Activated CD4-positive, alpha-beta T cell treated with anti-CD3 and anti-CD28 coated beads for 1 hour (primary cell): ENCODE data around the gene PHACTR2.

ENCODE experiments used
- DNase-seq: peaks from one replicate; pipeline ENCODE4 v3.0.0-alpha.2; 2020

Gene PHACTR2

DNA sequence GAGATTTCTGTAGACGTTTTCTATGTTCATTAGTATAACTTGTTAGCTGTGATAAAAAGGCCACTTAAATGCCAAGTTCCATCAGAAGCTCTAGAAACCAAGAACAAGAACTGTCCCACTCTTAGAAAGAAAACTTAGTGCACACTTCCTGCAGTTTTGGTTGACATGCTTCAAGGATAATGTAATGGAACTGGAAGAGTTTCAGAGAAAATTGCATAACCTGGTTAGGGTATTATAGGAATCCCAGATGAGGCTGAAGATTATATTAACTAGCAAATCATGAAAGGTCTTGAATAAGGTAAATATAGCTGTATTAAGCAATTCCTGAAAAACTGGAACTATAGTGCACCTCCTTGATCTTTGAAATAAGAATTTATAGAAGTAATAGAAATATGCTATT lies 1.8 kb upstream of the PHACTR2 start:
- no peak for DNase-seq

DNA sequence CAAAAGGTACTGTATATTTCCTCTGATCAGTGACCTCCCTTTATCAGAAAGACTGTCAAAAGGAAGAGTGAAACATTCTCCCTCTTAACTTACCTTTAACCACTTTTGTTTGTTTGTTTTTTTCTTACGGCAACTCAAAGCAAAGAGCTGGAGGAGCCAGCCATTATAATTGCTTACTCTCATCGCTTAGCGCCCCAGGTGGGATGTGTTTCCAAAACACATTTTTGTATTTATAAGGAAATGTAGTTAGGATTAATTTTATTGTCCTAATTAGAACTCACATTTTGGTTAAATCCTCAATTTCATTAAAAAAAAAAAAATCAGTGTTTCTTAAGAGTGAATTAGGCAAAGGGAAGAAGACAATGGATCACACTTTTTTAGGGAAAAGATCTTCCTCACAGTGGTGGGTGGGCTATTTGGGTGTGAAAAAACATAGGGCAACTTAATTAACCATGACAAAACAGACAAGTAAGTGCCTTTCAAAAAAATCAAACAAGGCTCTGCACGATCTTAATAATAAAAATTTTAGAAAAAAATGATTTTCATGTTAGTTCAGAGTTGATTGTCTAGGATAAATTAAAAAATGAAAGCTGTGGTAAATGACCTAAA lies 1.2 kb upstream of the PHACTR2 start:
- no peak for DNase-seq

DNA sequence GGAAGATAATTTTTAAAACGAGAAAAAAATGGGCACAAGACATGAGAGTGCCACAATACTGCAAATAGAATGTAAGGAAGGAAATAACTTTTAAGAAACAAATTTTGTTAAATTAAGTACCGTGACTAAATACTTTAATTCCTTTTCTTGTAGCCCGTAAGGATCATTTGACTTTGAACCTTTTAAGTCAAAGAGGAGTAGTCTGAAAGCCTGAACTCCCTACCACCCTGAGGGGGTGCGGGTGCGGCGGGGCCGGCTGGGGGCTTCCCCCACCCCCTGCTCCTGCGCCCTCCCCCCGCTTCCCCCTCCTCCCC lies 231 bp upstream of the PHACTR2 start:
- no peak for DNase-seq

DNA sequence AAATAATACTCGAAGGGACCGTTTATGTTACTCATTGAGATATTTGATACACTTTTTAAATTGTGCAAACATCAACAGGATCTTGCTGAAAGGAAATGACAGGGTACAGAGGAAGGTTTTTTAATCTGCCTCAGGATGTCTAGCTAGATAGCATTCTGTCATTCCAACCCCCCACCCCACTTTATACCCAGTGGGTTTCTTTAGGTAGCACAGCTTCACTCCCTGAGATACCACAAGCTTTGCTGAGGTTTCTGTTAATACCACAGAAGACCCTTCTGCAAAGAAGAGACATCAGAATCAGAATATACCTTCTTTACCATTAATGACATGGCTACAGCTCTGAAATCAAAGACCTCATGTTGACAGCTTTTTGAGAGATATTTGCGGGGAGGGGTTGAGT lies 1.3 kb downstream of the PHACTR2 start:
- DNase-seq, result no peak

DNA sequence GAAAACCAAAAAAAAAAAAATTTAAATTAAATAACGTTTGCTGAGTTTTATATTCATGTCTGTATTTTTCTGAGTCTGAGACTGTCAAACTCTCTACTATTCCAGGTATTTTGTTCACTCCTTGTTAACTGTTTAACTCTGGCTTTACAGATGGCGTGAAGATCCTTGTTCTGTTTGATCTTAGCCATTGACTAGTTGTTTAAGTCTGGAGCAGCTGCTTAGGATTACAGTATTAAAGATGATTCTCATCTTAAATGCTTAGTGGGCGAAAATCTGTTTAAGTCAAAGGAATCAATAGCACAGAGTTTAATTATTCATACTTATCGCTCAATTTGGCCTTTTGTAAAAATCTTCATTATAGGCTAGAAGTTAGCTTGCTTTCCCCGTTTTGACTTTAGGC lies 2.4 kb downstream of the PHACTR2 start:
- DNase-seq, result no peak

DNA sequence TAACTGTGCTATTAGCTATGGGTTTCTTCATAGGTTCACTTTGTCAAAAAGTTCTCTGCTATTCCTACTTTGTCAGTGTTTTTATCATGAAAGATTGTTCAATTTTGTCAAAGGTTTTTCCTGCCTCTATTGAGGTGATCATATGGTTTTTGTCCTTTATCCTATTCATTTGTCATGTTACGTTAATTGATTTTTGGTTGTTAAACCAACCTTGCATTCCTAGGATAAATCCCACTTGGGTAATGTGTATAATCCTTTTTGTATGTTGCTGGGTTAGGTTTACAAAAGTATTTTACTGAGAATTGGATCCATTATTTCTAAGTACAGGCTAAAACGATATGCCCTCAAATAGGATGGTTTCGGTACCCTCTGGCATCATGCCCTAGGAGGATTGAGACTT lies 5.0 kb downstream of the PHACTR2 start:
- no peak for DNase-seq

DNA sequence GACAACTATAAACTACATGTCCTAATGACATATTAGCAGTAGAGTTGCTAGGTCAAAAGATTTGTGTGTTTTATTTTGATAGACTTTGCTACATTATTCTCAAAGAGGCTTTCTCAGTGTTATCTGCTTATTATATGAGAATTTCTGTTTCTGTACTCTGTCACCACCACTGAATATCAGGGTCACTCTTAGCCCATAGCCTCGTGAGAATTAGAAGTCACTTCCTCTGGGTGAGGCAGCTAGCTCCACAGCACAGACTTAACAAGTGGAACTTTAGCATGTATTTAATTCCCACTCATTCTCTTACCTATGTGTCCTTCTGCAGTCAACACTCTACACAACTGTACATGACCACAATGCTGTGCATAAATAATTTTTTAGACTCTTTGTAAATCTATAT lies 6.7 kb downstream of the PHACTR2 start:
- no peak for DNase-seq

DNA sequence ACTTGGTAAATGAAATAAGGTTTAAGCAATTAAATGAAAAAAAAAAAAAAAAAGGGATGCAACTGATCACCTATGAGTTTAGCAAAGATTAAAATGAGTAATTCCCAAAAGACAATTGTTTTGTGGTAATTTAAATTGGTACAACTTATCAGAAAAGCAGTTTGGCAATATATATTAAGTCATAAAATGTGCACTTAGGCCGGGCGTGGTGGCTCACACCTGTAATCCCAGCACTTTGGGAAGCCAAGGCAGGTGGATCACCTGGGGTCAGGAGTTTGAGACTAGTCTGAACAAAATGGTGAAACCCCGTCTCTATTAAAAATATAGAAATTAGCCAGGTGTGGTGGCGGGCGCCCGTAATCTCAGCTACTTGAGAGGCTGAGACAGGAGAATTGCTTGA lies 7.9 kb downstream of the PHACTR2 start:
- DNase-seq, result no peak

DNA sequence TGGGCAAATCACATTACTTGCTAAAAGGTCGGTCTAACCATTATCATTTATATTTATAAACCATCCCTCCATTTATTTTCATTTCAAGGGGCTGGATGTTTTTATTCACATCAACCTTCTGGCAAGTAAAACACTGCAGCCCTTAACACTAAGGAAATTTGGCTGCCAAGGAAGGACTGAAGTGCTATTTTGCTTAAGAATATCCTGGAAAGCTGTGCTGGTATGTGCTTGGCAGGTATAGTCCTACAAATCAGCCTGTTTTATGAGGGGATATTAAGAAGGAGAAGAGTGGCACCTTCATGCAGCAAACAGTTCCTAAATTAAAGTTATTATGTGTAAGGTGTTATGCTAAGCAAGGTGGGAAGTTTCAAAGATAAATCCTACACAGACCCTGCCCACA lies 9.8 kb downstream of the PHACTR2 start:
- no peak for DNase-seq

DNA sequence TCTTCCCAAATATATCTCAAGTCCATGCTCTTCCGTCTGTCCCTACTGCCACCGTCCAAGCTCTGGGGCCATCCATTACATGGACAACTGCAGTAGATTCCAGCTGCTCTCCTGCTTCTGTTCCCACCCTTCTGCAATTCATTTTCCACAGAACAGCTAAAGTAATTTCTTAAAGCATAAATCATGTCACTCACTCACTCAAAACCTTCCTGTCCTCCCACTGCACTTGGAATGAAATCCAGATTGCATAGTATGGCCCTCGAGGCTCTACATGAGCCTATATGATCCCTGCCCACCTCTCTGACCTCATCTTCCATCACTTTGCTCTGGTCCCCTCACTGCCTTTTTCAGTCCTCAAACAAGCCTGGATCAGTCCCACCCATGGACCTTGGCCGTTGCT lies 10.9 kb downstream of the PHACTR2 start:
- DNase-seq, result no peak

DNA sequence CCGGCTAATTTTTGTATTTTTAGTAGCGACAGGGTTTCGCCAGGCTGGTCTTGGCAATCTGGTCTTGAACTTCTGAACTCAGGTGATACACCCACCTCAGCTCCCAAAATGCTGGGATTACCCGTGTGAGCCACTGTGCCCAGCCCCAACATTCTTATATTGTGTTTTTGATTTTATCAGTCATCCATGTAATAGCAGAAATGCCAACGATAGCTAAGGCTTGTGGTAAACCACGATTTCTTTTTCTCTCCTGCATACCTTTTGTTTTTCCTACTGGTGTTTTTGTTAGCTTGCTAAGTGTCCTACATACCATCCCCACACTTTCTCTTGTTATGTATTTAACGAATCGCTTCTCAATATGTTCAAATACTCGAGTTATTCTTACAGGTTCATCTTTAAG lies 12.1 kb downstream of the PHACTR2 start:
- DNase-seq, result no peak

DNA sequence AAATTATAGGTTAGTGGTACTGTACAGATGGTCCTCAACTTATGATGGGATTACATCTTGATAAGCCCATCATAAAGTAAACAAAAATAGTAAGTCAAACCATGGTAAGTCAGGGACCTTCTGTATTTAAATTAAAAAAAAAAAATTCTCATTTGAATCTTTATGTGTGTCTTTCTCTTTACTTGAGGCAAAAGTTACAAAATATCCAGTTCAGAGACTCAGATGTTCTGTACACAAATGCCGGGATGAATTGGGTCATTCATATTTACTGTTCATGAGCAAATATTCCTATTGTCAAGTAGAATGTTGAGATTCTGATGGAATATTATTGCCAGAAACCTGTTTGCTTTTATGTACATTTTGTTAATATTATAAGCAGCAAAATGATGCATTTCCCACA lies 13.4 kb downstream of the PHACTR2 start:
- DNase-seq, result no peak

DNA sequence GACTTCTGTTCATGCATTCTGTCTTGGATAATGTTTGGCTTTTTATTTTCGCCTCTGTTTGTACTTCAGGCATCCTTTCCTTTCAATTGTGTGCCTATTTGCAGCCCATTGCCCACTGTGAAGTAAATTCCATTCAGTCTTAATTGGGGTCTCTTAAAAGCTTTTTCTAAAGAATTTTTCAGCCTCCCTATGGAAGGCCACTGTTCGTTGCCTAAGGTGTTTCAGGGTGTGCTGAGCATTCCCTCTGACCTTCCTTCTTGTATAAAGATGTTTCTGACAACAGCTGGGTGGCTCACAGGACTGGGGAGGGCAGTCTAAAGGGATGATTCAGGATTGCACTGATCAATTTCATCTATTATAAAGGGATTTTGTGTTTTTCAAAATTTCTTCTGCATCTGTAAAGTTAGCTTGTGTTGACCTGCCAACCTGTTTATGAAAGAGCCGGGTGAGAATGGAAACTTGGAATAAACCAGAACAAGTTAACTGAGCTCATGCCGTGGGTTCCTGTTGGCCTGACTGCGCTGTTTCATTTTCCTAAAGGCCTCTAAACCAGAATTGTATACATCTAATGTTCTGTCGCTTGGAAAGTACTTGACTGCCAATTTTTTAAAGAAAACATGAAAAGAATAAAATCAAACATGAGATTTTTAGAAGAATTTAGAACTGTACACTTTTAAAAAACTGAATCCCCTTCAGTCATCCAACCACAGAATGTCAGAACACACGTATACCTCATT lies 14.3 kb downstream of the PHACTR2 start:
- no peak for DNase-seq

DNA sequence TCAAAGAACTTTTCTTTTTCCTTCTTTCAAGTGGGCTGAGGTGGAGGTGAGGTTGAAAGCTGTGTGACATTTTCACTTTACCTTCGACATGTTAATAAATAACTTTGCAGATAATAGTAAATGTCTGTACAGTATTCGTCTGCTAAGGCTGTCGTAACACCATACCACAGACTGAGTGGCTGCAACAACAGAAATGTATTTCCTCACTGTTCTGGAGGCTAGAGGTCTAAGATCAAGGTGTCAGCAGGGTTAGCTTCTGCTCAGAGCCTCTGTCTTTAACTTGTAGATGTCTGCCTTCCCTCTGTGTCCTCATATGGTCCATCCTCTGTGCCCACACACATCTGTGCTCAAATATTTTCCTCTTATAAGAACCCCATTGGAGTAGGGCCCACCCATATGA lies 14.9 kb downstream of the PHACTR2 start:
- no peak for DNase-seq

DNA sequence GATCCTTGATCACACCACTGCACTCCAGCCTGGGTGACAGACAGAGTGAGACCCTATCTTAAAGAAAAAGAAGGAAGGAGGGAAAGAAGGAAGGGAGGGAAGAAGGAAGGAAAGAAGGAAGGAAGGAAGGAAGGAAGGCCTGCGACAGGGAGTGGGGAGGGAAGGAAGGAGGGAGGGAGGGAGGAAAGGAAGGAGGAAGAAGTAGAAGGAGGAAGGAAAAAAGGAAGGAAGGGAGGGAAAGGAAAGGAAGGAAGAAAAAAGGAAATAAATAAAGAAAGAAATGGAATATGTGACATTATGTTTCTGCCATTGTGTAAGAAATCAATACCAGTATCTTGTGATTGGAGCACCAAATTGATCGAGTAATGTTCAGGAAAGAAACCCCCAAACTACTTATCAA lies 16.2 kb downstream of the PHACTR2 start:
- no peak for DNase-seq

DNA sequence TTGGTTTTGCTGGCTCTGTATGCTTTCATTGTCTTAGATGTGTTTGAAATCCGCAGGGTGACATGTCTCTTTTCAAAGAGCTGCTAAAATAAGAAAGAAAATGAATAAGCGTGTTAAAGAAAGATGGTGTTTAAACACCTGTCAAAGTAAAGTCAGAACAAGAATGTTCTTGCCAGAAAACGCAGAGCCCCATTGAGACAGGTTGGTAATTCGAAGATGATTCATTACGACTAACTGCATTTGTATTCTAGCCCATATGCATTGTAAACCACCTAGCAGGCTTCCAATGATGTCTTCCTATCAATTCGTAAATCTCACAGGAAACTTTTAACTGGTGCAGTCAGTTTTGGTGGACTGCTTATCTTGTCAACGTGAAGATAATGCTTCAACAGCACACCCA lies 16.8 kb downstream of the PHACTR2 start:
- no peak for DNase-seq

DNA sequence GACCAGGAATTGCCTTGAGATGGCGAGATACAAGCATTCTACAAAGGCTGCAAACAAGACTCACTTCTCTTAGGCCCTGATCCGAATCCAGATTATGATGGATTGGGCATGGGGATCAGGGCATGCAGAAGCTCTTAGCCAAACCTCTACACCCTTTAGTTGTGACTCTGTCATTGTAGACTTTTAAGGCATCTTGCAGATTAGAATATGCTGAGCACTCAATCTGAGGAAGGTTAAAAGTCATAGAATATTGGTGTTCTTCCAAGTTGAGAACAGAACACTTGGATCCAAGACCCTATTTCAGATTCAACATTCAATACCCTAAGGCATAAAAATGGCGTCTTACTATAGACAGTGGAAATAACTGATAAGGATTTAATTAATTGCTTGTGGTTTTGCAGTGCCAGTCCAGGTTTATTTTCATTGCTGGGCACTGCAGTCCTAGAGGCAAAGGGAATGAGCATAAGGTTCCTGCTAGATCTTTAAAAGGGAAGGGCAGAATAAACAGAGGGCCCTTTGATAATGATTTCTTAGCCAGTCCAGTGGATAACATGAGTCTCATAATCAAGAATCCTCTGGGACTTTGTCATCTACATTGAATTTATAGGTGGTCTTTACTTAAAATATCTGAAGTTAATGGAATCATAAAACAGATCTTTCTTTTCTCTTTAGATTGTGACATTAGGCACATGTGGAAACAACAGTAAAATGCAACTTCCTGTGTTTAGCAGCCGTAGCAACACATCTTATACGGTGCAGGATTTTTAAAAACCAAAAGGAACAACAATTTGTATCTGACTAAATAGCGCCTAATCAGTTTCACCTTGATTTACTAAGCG lies 17.6 kb downstream of the PHACTR2 start:
- no peak for DNase-seq

DNA sequence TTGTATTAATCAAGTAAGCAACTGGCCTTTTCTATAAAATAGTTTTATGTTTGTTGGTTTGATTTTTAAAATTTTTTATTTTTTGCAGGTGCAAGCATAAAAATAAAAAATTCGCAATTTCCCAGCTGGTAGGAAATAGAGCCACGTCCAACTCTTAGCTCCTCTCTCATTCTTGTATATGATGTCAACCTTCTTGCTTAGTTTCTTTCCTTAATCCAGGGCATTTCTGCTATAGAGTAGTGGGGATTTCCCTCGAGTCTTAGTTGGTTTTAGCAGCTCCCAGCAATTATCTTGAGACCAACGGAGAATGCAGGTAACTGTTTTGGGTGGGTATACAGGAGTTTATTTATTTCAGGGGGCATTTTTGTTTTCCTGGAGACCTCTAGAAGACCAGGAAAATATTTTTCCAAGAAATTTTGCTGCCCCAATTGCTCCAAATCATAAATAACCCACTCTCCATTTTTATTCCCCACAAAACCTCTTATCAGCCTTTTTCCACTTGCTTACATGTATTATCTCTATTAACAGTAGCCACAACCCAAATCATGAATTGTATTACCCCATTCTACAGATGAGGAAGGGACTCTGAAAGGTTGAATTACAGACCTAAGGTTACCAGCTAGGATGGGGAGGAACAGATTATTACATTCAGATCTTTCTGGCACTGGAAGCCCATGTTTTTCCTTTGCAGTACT lies 18.4 kb downstream of the PHACTR2 start:
- no peak for DNase-seq

DNA sequence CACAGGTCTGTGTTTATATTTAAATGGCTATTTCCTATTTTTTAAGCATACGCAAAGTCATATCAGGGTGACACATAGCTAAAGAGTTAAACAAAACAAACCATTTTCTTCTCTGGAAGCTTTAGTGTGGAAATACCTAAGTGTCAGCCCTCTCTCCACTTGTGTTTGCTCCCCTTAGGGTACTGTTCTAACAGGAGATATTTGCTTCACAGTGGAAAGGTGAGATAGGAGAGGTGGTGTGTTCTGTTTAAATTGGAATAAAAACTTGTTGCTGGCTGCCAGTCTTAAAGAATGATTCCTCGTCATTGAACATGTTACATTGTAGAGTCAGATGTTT lies 18.9 kb downstream of the PHACTR2 start:
- DNase-seq, result no peak

DNA sequence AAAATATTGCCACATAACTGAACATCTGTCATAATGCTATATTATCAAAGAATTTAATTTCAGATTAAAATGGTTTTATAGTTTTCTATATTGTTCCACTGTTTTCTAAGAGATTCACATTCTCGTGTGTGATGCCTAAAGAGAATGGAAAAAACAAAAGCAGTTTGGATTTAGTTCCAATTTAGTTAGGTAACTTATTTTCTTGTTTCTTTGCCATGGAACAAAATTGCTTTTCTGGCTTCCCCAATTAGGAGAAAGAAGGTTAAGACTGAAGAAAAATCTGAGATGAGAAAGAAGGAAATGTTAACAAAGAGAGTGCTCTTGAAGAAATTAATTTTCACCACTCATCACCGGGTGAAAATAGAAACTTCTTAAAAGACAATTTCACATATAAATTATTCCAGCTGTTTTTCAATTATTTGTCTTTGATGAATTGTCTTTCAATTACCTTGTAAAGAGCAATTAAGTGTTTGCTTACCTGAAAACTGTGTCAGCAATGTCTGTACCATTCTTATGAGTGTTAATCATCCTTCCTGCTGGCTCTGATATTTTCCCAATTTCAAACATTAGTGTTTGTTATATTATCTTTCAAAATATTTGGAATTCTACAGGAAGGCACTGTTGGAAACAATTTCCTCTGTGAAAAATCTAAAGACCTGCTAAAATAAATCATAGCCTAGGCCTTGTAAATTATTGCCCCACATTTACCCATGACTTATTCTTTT lies 19.5 kb downstream of the PHACTR2 start:
- no peak for DNase-seq

DNA sequence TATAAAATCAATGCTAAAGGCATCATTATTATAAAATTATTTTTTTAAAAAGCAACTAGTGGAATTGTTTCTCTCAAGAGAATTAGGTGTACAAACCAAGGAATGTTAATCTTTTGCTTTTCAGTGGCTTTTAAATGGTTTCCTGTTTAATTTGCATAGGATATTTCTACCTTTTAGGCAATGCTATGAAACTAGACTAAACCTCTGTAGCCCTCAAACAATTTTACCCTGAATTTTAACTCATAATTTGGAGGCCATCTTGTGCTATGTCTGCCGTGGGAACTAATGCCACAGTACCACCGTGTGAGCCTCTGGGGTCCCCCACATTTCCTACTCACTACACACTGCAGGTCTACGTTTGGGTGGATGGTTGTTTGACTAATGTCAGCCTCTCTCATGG lies 20.6 kb downstream of the PHACTR2 start:
- no peak for DNase-seq

DNA sequence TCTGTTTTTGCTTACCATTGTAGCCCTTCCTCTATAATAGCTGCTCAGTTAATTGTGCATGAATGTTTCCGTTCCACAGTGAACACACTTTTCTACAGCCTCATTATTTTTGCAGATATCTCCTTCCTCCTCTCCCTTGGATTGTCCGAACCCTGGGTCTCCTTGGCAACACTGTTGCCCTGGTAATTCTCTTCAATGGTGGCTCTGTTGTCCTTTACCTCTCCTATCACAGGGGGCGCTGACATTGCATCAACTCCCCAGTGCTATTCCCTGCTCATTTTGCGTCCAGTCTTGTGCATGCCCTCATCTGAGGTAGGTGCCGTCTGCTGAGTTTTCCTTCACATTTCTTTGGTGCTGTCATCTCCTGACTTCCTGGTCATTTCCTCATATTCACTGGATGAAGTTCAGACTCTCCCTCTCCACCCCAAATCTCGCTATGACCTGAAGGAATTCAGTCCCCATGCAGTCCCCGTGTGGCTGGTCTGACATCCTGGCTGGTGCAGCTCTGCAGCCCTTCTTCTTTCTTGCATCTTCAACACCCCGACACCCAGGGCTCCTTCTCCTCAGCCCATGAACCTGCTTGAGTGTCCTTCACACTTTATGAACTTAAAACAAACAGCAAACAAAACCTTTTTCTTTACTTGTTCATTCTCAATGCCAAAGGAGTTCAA lies 21.1 kb downstream of the PHACTR2 start:
- no peak for DNase-seq

DNA sequence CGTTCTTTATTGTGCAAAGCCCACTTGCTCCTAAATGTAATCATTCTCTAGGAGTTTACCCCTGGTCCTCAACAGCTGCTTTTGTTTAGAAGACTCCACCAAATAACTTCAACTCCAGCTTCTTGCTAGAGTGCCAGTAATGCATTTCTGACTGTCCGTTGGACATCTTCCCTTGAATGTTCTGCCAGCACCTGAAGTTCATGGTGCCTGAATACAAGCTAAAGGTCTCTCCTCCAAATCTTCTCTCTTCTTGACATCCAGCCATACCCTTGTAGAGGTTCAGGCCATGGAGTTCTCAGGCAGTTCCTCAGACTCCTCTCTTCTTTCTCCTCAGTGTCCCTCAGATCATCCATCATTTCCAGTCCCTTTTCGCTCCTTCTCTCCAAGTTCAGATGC lies 21.7 kb downstream of the PHACTR2 start:
- no peak for DNase-seq
